ENCODE data around the gene SPINT3. TPM values are rescaled to one million over a fixed set of nuclear protein-coding genes. Genes with fewer than 3 reads are reported as not detected.

Gene SPINT3
- polyA plus RNA-seq, 4 donors, result not detected

GRCh38 chr20:45470937-45471336 is 44.5 kb downstream of the SPINT3 start:
- FAIRE-seq, result no peak
- no peaks in the 10 kb centered on the region for H3K36me3 ChIP-seq (ENCODE audit: control insufficient read depth in 3 of 3, insufficient read depth in 2 of 3, low read depth in 1 of 3, low read length in 3 of 3)
- DNase-seq, result peak in 1 of 2 donors; percentile 26
- H3K4me1 ChIP-seq (ENCODE audit: control insufficient read depth in 3 of 3, insufficient read depth in 2 of 3, low read depth in 1 of 3, low read length in 2 of 3), result peaks cover 0 to 14% (median 0%) of the 10 kb centered on the region in 3 donors
- H3K4me3 ChIP-seq (ENCODE audit: low read depth in 1 of 3, low read length in 3 of 3), result peak overlapping the region in 2 of 3 donors; percentile 10 to 40
- H3K9me3 ChIP-seq (ENCODE audit: control insufficient read depth in 2 of 2, insufficient read depth in 1 of 2, low read depth in 1 of 2, low read length in 1 of 2), result no peaks in the 10 kb centered on the region
- 34 to 58% (median 56%) methylated on average over 10 of the region's 10 CpGs for WGBS, 3 donors
- H3K27me3 ChIP-seq (ENCODE audit: control insufficient read depth in 3 of 3, insufficient read depth in 3 of 3, low read length in 3 of 3), result peaks cover 0 to 35% (median 12%) of the 10 kb centered on the region in 3 donors
- peak overlapping the region in 1 of 3 donors; percentile 66 for H3K27ac ChIP-seq (ENCODE audit: low read depth in 1 of 3, low read length in 2 of 3)

- DNase-seq (peak; percentile 42 to 45), FAIRE-seq (no peak)
- 1 to 2% (median 2%) methylated on average over 48 to 50 of the region's 50 CpGs for WGBS, 3 donors
- Histone ChIP-seq H3K36me3 (ENCODE audit: control insufficient read depth in 3 of 3, insufficient read depth in 2 of 3, low read depth in 1 of 3, low read length in 3 of 3) (no peaks in the 10 kb centered on the region), H3K27me3 (ENCODE audit: control insufficient read depth in 3 of 3, insufficient read depth in 3 of 3, low read length in 3 of 3) (peaks cover 0 to 35% (median 12%) of the 10 kb centered on the region in 3 donors), H3K9me3 (ENCODE audit: control insufficient read depth in 2 of 2, insufficient read depth in 1 of 2, low read depth in 1 of 2, low read length in 1 of 2) (no peaks in the 10 kb centered on the region), H3K27ac (ENCODE audit: low read depth in 1 of 3, low read length in 2 of 3) (peak overlapping the region in 1 of 3 donors; percentile 66), H3K4me3 (ENCODE audit: low read depth in 1 of 3, low read length in 3 of 3) (peak overlapping the region; percentile 10 to 40 (median 18)), H3K4me1 (ENCODE audit: control insufficient read depth in 3 of 3, insufficient read depth in 2 of 3, low read depth in 1 of 3, low read length in 2 of 3) (peaks cover 0 to 14% (median 0%) of the 10 kb centered on the region in 3 donors)
Observed at GRCh38 chr20:45470262-45470931, 45.0 kb downstream of the SPINT3 start.

- 4 to 7% (median 6%) methylated on average over 53 to 54 of the region's 54 CpGs for WGBS, 3 donors
- Histone ChIP-seq H3K4me1 (ENCODE audit: control insufficient read depth in 3 of 3, insufficient read depth in 2 of 3, low read depth in 1 of 3, low read length in 2 of 3) (peaks cover 0 to 14% (median 0%) of the 10 kb centered on the region in 3 donors), H3K36me3 (ENCODE audit: control insufficient read depth in 3 of 3, insufficient read depth in 2 of 3, low read depth in 1 of 3, low read length in 3 of 3) (no peaks in the 10 kb centered on the region), H3K27ac (ENCODE audit: low read depth in 1 of 3, low read length in 2 of 3) (peak within 1 kb of the TSS in 1 of 3 donors; percentile 66), H3K9me3 (ENCODE audit: control insufficient read depth in 2 of 2, insufficient read depth in 1 of 2, low read depth in 1 of 2, low read length in 1 of 2) (no peaks in the 10 kb centered on the region), H3K27me3 (ENCODE audit: control insufficient read depth in 3 of 3, insufficient read depth in 3 of 3, low read length in 3 of 3) (peaks cover 0 to 35% (median 12%) of the 10 kb centered on the region in 3 donors), H3K4me3 (ENCODE audit: low read depth in 1 of 3, low read length in 3 of 3) (peak within 1 kb of the TSS; percentile 10 to 40 (median 18))
- FAIRE-seq (no peak), DNase-seq (peak; percentile 32 to 46)
Observed at GRCh38 chr20:45469336-45470261, 45.8 kb downstream of the SPINT3 start, which contains the start of gene WFDC2. WFDC2 (plus strand) TSS chr20:45469753; CDS start chr20:45469782, 29 bp downstream.

- no peak for FAIRE-seq
- peaks cover 0 to 35% (median 12%) of the 10 kb centered on the region in 3 donors for H3K27me3 ChIP-seq (ENCODE audit: control insufficient read depth in 3 of 3, insufficient read depth in 3 of 3, low read length in 3 of 3)
- H3K4me1 ChIP-seq (ENCODE audit: control insufficient read depth in 3 of 3, insufficient read depth in 2 of 3, low read depth in 1 of 3, low read length in 2 of 3), result peaks cover 0 to 14% (median 0%) of the 10 kb centered on the region in 3 donors
- no peaks in the 10 kb centered on the region for H3K36me3 ChIP-seq (ENCODE audit: control insufficient read depth in 3 of 3, insufficient read depth in 2 of 3, low read depth in 1 of 3, low read length in 3 of 3)
- no peak for DNase-seq
- whole genome bisulfite sequencing, 3 donors, result 14 to 35% (median 25%) methylated on average over 3 of the region's 3 CpGs
- no peak overlapping the region for H3K4me3 ChIP-seq (ENCODE audit: low read depth in 1 of 3, low read length in 3 of 3)
- no peak overlapping the region for H3K27ac ChIP-seq (ENCODE audit: low read depth in 1 of 3, low read length in 2 of 3)
- H3K9me3 ChIP-seq (ENCODE audit: control insufficient read depth in 2 of 2, insufficient read depth in 1 of 2, low read depth in 1 of 2, low read length in 1 of 2), result no peaks in the 10 kb centered on the region
Observed at GRCh38 chr20:45467861-45468260, 47.6 kb downstream of the SPINT3 start.

DNA sequence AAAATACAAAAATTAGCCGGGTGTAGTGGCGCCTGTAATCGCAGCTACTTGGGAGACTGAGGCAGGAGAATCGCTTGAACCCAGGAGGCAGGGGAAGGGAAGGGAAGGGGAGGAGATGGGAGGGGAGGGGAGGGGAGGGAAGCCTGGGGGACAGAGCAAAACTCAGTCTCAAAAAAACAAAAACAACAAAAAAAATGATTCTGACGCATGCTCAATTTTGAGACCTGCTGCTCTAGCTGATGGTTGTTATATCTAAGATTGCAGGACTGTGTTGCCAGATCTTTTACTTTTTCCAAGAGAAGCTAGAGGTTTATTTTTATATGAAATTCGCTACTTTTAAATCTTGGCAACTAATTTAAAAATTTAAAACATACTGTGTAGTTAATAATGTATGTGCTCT is 48.2 kb downstream of the SPINT3 start:
- 88 to 97% (median 93%) methylated on average over 6 of the region's 6 CpGs for WGBS, 3 donors
- Histone ChIP-seq H3K27me3 (ENCODE audit: control insufficient read depth in 3 of 3, insufficient read depth in 3 of 3, low read length in 3 of 3) (peaks cover 0 to 35% (median 12%) of the 10 kb centered on the region in 3 donors), H3K4me3 (ENCODE audit: low read depth in 1 of 3, low read length in 3 of 3) (no peak overlapping the region)

GRCh38 chr20:45465491-45466266 is 49.7 kb downstream of the SPINT3 start:
- WGBS, 3 donors, result 30 to 49% (median 39%) methylated on average over 1 of the region's 1 CpG
- Histone ChIP-seq H3K9me3 (ENCODE audit: control insufficient read depth in 2 of 2, insufficient read depth in 1 of 2, low read depth in 1 of 2, low read length in 1 of 2) (no peaks in the 10 kb centered on the region), H3K27me3 (ENCODE audit: control insufficient read depth in 3 of 3, insufficient read depth in 3 of 3, low read length in 3 of 3) (peaks cover 0 to 25% (median 10%) of the 10 kb centered on the region in 3 donors), H3K4me3 (ENCODE audit: low read depth in 1 of 3, low read length in 3 of 3) (no peak overlapping the region), H3K27ac (ENCODE audit: low read depth in 1 of 3, low read length in 2 of 3) (no peak overlapping the region), H3K4me1 (ENCODE audit: control insufficient read depth in 3 of 3, insufficient read depth in 2 of 3, low read depth in 1 of 3, low read length in 2 of 3) (peaks cover 0 to 12% (median 0%) of the 10 kb centered on the region in 3 donors), H3K36me3 (ENCODE audit: control insufficient read depth in 3 of 3, insufficient read depth in 2 of 3, low read depth in 1 of 3, low read length in 3 of 3) (no peaks in the 10 kb centered on the region)
- DNase-seq (peak; percentile 59 to 65), FAIRE-seq (no peak)

More for the DNA sequence above, 48.2 kb downstream of the SPINT3 start:
- FAIRE-seq (no peak), DNase-seq (no peak)
- H3K27ac ChIP-seq (ENCODE audit: low read depth in 1 of 3, low read length in 2 of 3), result no peak overlapping the region
- no peaks in the 10 kb centered on the region for H3K36me3 ChIP-seq (ENCODE audit: control insufficient read depth in 3 of 3, insufficient read depth in 2 of 3, low read depth in 1 of 3, low read length in 3 of 3)
- H3K4me1 ChIP-seq (ENCODE audit: control insufficient read depth in 3 of 3, insufficient read depth in 2 of 3, low read depth in 1 of 3, low read length in 2 of 3), result peaks cover 0 to 14% (median 0%) of the 10 kb centered on the region in 3 donors
- no peaks in the 10 kb centered on the region for H3K9me3 ChIP-seq (ENCODE audit: control insufficient read depth in 2 of 2, insufficient read depth in 1 of 2, low read depth in 1 of 2, low read length in 1 of 2)

GRCh38 chr20:45463709-45464108 is 51.7 kb downstream of the SPINT3 start:
- 63 to 77% (median 73%) methylated on average over 4 of the region's 4 CpGs for WGBS, 3 donors
- FAIRE-seq, result no peak
- Histone ChIP-seq H3K4me3 (ENCODE audit: low read depth in 1 of 3, low read length in 3 of 3) (no peak overlapping the region), H3K27ac (ENCODE audit: low read depth in 1 of 3, low read length in 2 of 3) (no peak overlapping the region), H3K4me1 (ENCODE audit: control insufficient read depth in 3 of 3, insufficient read depth in 2 of 3, low read depth in 1 of 3, low read length in 2 of 3) (peaks cover 0 to 4% (median 0%) of the 10 kb centered on the region in 3 donors), H3K36me3 (ENCODE audit: control insufficient read depth in 3 of 3, insufficient read depth in 2 of 3, low read depth in 1 of 3, low read length in 3 of 3) (no peaks in the 10 kb centered on the region), H3K27me3 (ENCODE audit: control insufficient read depth in 3 of 3, insufficient read depth in 3 of 3, low read length in 3 of 3) (peaks cover 0 to 7% (median 0%) of the 10 kb centered on the region in 3 donors), H3K9me3 (ENCODE audit: control insufficient read depth in 2 of 2, insufficient read depth in 1 of 2, low read depth in 1 of 2, low read length in 1 of 2) (no peaks in the 10 kb centered on the region)
- no peak for DNase-seq
